HL-60 (cell line): ENCODE measurements around the gene HEATR1.

Experiments used
- GABPA ChIP-seq: IDR thresholded peaks from 2 replicates; pipeline ENCODE4 v1.6.1; 2012; ENCODE audit warnings: low read depth
- POLR2AphosphoS5 ChIP-seq: IDR thresholded peaks from 2 replicates; pipeline ENCODE4 v1.6.1; 2012; ENCODE audit warnings: low read depth
- SPI1 ChIP-seq: IDR thresholded peaks from 2 replicates; pipeline ENCODE4 v1.6.1; 2012; ENCODE audit warnings: low read depth, mild to moderate bottlenecking, borderline replicate concordance
- TF ChIP-seq, protein P1 (sequence below): IDR thresholded peaks from one replicate; pipeline ENCODE4 v1.5.1; 2011; ENCODE audit warnings: low read length, control low read depth, inconsistent platforms; ENCODE audit not compliant: insufficient read depth
- TF ChIP-seq, protein P2 (sequence below): IDR thresholded peaks from 2 replicates; pipeline ENCODE4 v1.6.1; 2012; ENCODE audit warnings: low read depth; ENCODE audit not compliant: insufficient replicate concordance

GRCh38 chr1:236550961-236551851 lies 53.1 kb downstream of the HEATR1 start:
- TF ChIP-seq, protein P1, sequence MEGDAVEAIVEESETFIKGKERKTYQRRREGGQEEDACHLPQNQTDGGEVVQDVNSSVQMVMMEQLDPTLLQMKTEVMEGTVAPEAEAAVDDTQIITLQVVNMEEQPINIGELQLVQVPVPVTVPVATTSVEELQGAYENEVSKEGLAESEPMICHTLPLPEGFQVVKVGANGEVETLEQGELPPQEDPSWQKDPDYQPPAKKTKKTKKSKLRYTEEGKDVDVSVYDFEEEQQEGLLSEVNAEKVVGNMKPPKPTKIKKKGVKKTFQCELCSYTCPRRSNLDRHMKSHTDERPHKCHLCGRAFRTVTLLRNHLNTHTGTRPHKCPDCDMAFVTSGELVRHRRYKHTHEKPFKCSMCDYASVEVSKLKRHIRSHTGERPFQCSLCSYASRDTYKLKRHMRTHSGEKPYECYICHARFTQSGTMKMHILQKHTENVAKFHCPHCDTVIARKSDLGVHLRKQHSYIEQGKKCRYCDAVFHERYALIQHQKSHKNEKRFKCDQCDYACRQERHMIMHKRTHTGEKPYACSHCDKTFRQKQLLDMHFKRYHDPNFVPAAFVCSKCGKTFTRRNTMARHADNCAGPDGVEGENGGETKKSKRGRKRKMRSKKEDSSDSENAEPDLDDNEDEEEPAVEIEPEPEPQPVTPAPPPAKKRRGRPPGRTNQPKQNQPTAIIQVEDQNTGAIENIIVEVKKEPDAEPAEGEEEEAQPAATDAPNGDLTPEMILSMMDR = no peak
- TF ChIP-seq POLR2AphosphoS5 (no peak), GABPA (no peak), SPI1 (no peak)
- TF ChIP-seq, protein P2, sequence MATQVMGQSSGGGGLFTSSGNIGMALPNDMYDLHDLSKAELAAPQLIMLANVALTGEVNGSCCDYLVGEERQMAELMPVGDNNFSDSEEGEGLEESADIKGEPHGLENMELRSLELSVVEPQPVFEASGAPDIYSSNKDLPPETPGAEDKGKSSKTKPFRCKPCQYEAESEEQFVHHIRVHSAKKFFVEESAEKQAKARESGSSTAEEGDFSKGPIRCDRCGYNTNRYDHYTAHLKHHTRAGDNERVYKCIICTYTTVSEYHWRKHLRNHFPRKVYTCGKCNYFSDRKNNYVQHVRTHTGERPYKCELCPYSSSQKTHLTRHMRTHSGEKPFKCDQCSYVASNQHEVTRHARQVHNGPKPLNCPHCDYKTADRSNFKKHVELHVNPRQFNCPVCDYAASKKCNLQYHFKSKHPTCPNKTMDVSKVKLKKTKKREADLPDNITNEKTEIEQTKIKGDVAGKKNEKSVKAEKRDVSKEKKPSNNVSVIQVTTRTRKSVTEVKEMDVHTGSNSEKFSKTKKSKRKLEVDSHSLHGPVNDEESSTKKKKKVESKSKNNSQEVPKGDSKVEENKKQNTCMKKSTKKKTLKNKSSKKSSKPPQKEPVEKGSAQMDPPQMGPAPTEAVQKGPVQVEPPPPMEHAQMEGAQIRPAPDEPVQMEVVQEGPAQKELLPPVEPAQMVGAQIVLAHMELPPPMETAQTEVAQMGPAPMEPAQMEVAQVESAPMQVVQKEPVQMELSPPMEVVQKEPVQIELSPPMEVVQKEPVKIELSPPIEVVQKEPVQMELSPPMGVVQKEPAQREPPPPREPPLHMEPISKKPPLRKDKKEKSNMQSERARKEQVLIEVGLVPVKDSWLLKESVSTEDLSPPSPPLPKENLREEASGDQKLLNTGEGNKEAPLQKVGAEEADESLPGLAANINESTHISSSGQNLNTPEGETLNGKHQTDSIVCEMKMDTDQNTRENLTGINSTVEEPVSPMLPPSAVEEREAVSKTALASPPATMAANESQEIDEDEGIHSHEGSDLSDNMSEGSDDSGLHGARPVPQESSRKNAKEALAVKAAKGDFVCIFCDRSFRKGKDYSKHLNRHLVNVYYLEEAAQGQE = no peak
